HG03521 (cell line): ENCODE data around the gene HOXC5.

Experiments used
- ATAC-seq: cut with Tn5 transposase; IDR thresholded peaks from one replicate; pipeline ENCODE4 v1.9.1; 2021; ENCODE audit warnings: mild to moderate bottlenecking, moderate library complexity; ENCODE audit not compliant: unreplicated experiment

Gene HOXC5

DNA sequence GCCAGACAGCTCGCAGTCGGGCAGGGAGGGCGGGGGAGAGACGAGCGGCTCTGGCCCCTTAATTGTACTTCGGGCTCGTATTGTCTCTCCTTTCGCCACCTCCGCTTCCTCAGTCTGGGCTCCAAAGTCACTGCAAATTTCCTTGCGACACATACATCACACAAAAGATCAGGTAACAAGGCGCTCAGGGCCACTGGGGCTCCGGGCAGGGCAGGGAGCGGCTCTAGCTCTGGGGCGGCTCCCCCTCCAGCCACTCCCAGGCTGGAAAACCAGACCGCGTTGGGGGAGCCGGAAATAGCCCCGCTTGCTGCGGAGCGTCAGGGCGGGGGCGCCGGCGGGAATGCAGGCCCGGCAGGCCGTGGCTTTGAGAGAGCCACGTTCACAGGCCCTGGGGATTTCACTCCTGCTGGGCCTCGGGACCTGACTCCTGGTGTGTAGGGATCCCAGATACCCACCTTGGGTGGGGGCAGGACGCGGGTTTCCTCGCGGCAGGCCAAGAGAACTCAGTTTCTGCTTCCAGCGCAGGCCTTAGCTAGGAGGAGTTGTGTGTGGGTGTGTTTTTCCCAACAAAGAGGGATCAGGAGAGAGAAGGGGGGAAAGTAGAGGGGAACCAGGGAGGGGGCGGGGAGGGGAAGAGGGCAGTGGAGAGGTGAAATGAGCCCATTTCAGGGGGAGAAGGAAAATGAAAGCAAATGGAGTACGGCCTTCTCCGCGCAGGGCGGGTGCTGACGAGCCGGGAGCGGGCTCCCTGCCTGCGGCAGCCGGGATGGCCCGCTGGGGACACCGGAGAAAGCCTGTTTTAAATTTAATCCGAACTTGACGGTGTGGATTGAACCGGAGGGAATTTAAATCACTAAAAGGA lies 37.2 kb upstream of the HOXC5 start:
- ATAC-seq: no peak

DNA sequence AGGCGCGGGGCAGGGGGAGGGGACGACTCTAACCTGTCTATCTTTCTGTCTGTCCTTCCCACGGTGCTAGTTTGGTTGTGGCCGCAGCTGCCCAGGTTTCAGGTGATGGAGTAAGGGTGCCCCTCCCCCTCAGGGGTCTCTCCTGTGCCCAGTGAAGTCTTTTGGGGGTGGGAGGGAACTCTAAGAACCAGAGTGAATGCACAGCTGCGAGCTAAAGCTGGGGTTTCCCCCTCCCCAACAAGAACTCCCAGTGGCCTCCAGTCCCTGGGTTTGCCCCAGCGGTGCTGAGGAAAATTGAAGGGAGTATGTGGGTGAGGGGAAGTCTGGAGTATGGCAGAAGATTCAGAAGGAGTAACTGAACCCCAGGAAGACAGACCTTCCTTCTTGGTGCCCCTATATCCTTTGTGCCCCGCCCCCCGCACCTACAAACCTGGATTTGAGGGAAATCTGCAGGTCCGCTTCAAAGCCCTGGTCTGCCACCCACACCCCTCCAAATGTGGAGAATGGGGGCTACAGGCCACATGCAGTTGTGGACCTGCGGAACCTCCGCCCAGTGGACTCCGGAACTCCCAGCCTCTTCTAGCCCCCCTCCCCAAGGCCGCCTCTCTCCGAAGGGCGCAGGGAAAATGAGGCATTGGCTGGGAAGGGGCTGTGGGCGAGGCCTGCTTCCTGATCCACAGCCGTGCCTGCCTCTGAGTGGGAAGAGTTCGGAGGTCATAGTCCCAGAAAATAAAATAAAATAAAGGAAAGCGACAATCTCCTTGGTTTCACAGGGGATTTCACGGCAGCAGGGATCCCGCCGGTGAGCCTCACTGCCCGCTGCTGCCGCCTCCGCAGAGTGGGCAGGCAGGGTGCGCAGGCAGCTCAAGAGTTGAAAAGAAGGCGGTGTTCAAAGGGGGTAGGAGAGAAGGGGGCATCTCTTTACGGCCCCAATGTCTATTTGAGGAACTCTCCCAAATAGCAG lies 36.3 kb upstream of the HOXC5 start:
- no peak for ATAC-seq

DNA sequence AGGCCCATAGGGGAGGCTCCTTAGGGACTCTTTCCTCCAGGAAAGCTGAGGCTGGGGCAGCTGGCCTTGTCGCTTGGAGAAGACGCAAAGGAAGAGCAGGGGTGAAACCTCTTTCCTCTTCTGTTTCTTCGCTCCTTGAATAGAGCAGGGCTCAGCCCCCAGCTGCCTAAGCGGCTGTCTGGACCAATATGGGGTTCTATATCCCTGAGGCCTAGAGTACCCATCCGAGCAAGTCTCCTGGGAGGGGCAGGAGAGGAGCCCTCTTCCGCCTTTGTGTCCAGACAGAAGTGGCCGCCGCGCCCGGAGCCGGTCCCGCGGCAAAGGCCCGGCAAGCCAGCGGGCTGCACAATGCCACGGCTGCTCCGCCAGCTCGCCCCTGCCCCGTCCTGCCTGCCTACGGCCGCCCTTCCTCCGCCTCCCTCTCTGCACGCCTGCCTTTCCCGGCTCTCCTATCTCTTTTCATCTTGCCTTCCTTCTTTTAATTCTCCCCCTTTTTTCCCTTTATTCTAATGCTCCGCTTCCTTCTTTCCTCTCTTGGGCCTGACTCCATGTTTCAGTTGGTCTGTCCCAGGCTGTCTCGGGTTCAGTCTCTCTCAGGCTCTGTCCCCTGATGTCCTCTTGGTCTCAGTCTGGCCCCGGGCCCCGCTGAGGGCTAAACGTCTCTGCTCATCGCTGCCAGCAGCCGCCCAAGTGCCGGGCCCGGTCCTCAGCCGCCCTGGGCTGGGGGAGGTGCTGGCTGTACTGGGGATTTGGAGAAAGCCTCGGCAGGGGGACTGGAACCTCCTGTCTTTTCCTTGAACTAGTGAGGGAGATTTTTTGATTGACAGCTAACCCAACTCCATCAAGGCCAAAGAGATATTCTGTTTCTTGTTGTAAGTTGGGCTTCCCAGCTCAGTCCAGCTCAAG lies 35.4 kb upstream of the HOXC5 start:
- ATAC-seq: no peak

DNA sequence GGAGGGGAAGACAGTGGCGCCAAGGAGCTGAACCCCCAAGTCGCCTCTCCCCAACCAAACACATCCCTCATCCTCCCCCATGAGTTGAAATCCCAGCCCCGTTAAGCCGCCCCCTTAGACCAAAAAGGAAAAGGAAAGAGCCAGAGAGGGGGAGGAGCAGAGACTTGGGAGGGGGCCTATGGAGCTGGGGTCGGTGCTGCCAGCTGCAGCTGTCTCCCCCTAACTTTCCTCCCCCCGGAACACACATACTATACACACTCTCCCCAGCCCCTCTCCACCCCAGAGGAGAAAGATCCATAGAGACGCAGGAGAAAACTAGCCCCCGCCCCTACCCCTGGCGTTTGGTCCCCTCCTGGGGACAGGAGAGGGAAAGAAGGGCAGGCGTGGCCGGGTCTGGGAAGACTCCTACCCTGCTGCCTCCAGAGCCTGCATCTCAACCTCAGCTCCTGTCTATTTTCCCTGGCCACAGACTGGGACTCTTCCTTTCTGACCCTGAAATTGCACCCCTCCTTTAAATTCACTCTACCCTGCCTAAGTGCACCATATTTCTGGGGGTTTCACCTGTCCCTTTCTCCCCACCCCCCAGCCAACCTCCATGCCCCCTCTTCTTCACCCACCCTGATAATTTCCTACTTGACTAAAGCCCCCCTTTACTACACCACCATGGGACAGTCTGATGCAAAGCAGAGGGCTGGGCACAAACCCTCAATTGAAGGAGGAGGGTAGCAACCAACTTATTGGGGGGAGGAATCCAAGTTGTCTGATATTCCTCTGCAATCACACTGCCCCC lies 34.5 kb upstream of the HOXC5 start:
- ATAC-seq: no peak

DNA sequence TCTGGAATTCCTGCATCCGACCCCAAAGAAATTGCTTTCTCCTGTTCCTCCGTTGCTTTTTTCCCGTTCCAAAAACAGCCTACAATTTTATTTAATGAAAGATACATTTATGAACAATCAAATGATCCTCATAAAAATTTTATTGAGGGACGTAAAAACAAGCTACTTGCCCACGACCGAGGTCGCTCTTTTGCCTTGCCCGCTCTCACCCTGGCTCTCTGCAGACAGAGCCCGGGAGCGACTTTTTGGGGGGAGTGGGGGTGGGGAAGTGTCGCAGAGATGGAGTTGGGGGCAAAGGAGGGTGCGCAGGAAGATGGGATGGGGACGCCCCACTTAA lies 34.0 kb upstream of the HOXC5 start:
- no peak for ATAC-seq

DNA sequence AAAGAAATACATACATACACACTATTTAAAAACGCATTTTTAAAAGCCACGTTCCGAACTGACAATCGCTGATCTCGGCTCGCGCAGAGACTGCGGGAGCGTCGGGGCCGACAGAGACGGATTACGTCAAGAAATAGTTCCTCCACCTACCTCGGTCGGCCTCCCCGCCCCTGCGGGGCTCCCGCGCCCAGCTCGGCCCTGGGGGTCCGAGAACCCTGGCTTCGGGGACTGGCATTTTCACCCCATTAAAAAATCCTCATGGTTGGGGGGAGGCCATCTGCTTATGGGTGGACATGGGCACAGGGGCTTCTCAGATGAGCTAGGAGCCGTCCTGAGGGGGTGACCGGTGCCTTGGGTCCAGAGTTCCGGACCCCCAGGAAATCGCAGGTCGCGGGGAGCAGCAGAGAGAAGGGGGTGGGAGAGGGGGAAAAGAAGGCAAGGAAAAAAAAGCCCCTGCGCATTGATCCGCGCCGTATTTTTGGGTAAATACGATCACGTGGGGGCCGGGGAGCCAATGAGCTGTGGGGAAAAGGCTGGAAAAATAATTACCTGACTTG lies 33.2 kb upstream of the HOXC5 start:
- no peak for ATAC-seq

DNA sequence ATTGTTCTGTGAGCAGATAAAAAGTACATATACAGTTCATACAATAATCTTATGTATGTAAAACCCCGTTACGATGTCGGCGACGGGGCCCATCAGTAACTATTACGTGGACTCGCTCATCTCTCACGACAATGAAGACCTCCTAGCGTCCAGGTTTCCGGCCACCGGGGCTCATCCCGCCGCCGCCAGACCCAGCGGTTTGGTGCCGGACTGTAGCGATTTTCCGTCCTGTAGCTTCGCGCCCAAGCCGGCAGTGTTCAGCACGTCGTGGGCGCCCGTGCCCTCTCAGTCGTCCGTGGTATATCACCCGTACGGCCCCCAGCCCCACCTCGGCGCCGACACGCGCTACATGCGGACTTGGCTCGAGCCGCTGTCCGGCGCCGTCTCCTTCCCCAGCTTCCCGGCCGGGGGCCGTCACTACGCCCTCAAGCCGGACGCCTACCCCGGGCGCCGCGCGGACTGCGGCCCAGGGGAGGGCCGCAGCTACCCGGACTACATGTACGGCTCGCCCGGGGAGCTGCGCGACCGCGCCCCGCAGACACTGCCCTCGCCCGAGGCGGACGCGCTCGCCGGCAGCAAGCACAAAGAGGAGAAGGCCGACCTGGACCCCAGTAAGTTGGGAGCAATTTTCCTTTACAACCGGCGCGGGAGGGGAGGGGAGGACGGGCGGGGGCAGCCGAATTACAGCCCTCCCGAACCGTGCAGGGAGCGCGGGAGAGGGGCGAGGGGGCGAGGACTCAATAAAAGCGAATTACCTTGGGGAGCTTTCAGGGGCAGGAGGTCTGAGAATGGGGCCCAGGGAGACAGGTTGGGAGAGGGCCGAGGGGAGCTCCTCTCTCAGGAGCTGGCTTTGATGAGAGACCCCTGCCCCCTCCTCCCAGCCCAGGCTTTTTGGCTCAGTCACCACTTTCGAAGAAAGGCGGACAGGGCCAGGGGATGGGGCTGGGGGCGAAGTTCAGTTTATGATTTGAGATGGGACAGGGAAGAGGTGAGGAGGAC lies 32.4 kb upstream of the HOXC5 start, which contains the start of gene HOXC9:
Gene HOXC9, plus strand, starts transcription at position 46 of the 999 bp plus-strand sequence. Its CDS starts 28 bp downstream, at position 74.
- ATAC-seq: no peak

DNA sequence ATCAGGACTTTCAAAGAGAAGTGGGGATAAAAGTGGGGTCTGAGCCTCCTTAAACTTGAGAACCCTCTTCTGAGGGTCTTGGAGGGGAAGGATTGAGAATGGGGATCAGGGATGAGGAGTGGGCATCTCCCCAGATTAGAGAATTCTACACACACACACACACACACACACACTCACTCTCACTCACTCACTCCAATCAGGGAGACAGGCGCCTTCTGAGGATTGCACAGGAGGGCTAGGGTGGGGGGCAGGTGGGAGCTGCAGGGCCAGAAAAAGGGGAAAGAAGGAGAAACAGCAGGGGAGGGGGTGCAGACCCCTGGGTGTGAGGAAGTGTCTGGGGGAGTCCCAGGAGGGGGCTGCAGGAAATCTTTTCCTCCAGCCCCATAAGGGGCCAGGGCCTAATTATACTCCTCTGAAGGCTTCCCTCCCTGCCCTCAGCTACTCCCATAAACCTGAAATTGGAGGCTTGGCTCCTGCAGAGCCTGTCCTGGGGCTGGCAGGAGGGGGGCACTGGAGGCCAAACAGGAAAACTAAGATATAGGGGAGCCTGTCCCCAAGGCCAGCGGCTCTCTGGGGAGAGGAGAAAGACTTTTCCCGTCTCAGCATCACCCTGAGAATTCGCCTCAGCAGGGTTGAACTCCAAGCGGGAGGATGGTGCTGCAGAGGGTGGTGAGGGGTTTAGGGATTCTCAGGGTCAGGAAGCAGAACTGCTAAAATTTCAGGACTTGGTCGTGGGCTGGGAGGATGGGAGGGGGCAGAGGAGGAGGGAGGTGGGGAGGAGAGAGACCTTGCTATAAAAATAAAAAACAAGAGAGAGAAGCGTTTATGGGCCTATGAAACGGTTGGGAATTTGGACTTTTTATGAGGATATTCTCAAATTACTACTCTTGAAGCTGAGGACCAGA lies 31.3 kb upstream of the HOXC5 start:
- ATAC-seq: no peak

DNA sequence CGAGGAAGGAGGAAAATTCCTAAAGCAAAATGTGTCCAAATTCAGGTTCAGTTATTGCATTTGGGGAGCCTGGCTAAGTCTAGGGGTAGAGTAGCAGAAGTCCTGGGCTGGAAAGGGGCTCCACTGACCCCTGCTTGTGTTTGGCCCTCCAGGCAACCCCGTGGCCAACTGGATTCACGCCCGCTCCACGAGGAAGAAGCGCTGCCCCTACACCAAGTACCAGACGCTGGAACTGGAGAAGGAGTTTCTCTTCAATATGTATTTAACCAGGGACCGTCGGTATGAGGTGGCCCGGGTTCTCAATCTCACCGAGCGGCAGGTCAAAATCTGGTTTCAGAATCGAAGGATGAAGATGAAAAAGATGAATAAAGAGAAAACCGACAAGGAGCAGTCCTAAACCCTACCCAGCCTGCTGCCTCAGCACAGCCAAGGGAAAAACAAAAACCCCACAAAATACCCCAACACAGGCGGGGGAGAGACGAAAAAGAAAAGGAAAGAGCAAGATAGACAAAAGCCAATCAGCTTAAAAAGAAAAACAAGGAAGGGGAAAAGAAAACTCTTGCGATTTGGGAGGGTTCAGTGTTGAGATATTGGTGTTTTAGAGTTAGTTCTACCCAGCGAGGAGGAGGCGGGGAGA lies 30.5 kb upstream of the HOXC5 start:
- ATAC-seq: no peak

DNA sequence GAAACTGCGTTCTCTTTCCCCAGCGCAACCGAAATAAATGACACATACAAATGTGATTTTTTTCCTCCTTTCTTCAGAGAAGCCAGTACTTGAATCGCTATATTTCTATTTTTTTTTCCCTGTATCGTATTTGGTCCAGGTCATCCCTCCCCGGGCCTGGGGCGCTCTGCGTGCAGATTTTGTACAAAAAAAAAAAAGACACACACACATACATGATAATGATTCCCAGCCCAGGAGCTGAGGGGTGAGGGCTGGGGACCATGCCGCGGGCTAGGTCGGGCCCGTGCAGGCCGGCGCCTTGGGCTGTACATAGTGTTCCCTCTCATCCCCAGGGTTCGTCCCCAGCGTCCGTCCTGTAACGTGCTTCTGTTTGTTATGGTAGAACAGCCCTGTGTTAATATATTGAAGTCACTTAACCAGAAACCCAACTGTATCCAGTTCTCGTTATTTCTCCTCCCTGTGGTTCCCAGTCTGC lies 29.9 kb upstream of the HOXC5 start:
- no peak for ATAC-seq

DNA sequence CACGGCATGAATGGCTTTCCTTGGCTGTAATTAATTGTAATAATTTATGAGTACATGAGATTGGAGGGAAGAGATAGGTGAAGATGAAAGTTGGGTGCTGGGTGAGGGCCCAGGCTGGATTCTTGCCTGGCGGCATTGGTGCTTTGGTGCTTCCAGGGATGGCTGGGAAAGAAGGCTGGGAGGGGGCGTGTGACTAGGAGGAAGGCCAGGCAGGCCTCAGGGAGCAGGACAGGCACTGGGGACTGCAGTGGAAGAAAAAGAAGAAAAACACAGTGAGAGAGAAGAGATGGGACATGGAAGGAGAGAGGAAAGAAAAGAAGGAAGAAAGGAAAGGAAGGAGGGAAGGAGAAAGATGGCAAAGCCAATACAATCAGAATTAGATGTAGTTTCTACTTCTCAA lies 29.2 kb upstream of the HOXC5 start:
- ATAC-seq: no peak

DNA sequence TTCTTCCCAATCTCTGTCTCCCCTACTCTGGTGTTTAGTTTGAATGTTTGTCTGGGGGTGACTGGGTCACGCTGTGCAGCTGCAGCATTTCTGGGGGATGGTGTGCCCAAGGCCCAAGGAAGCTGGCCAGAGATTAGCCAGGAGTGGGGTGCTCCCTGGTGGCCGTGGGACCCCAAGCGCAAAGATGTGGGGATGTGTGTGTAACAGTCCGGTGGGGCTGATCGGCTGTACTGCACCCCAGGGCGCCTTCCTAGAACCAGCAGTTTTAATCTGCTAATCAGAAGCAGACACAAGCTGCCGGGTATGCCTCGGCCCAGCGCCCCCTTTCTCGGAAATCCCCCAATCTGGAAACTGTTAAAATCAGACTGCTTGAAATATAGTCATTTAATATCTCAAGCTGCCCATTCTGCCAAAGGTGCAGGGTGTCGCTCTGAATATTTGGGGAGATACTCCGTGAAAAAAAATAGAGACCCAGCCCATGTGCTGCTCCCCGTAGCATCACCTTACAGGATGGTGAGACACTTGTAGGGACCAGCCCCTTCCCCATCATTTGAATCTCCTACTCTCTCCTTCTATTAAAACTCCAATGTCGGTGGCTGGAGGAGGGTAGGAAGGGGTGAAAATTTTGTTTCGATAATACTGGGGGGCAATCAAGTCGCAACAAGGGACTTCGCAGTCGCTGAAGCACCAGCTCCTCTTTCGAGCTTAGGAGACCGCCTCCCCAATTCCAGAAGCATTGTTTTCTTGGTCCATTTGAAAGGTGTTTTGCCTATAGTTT lies 28.6 kb upstream of the HOXC5 start:
- no peak for ATAC-seq

DNA sequence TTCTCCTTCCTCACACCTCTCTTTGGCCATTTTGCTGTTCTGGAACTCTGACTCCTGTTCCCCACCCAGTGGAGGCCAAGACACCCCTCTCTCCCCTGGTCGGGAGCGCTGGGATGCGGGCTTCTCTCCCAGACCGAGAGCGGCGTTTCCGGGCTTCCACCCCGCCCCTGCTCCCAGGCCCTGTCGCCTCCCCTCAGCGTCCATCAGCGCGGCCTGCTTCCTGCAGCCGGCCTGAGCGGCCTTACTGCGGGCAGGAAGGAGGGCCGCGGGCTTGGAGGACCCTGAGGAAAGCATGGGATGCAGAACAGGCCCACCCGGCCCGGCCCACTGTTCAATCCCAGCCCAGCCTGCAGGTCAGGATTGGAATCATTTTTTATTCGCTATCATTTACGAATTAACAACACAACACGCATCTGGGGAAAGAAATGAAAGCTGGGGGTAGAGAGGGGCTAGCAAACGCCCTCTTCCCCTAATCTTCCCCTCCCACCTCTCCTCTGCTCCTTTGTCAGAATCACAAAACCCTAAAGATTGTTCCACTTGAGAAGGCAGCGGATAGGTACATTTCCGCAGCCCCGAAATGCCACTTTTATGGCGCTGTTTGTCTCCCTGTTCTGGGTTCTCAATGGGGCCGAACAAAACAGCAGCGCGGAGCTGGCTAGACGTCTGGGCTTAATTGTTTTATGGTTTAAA lies 27.9 kb upstream of the HOXC5 start:
- no peak for ATAC-seq

DNA sequence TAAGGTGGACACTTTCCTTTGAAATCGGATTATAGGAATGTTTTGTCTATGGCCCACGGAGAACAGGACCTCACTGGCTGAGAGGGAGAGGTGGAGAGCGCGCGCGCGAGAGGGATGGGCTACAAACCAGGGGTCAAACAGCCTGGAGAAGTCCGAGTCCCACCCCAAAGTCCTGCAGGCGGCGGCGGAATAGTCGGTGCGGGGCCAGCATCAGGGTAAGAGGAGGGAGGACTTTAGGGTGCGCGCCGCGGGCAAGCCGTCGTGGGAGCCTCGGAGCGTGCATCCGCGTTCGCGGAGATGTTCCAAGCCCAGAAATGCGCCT lies 27.4 kb upstream of the HOXC5 start:
- no peak for ATAC-seq

DNA sequence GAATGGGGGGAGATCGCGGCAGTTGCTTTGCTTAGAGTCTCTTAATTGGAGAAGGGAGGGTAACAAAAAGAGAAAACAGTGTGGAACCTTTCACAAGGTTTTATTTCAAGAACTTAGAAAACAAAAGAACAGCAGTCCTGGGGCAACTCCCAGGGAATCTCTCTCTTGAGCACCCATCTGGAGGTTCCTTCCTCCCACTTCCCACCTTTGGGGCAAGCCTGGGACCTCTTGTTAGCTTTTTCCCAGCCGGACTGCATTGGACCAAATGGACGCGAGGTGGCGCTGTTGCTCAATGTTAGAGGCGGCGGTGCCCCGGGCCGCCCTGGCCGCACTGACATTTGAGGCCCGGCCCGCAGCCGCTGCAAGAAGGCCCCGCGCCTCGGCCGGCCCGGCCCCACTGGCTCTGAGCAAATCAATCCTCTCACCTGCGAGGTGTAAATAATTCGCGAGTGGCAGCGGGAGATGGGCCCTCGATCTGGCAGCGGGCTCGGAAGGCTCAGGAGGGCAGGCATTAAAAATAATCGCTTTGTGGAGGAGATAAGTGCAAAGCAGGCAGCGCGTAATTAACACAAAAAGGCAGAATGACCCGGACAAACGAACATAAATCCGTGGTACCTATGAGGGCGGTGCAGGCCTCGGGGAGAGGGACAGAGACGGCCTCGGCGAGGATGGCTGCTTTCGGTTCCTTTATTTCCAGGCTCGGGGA lies 26.8 kb upstream of the HOXC5 start:
- no peak for ATAC-seq
